AML-193 (cell line): ENCODE data around the gene GNB2.

Experiments used
- DNase-seq, 2 experiments: peaks; one replicate each; lab custom pipeline; 2025; lab: John Stamatoyannopoulos, UW

The GNB2 gene

DNA sequence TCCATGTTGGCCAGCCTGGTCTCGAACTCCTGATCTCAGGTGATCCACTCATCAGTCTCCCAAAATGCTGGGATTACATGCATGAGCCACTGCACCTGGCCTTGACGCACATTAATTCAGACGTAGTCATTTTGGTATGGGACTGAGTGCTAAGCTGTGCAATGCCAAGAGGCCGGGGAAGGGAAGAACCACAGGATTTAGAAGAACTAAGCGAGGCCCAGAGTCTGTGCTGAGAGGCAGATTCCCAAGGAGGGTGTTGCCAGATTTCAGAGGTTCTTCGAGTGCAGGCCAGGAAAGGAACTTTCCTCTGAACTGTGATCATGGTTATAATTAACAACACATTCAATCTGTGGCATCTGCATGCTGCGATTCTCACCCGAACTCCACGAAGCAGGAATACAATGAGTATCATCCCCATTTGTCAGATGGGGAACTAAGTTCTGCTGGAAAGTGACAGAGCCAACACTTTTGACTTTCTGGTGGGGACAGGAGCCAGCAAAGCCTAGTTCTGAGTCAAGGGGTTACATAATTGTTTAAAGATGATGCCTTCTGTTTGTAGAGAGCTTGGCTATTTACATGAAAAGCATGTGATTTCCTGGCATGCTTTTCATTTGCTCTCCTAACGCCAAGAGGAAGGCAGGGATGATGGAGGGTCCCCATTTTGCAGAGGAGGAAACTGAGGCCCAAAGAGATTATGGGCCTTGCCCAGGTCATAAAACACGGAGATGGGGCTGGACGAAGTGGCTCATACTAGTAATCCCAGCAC lies 53.6 kb downstream of the GNB2 start:
- DNase-seq: no peak

- no peak for DNase-seq
These were observed 54.7 kb downstream of the GNB2 start for GRCh38 chr7:100728196-100728595.
